Right lobe of liver (tissue), 6 donors: ENCODE data around the gene KHDC4. TPM values are rescaled to one million over a fixed set of nuclear protein-coding genes. Genes with fewer than 3 reads are reported as not detected.

Experiments used
- ATAC-seq, 4 donors: fragments of 200-7000 bp; cut with Tn5 transposase; one replicate each; pipeline ENCODE4 v1.9.1; 2020; ENCODE audit warnings: mild to moderate bottlenecking in 4 of 4, moderate library complexity in 4 of 4
- DNase-seq, 3 donors: peaks; one replicate each; pipeline ENCODE4 v3.0.0-alpha.2; 2020
- H3K27ac ChIP-seq, 3 donors: fragments of 200-600 bp; one replicate each; pipeline ENCODE4 v1.8.0; 2022
- H3K27me3 ChIP-seq, 2 donors: fragments of 200-600 bp; one replicate each; pipeline ENCODE4 v1.8.0; 2022
- H3K36me3 ChIP-seq, 4 donors: fragments of 200-600 bp; sonication (generic) in 1 of 4; one replicate each; pipeline versions ENCODE4 v1.5.1 to v1.8.0; 2017 to 2022; ENCODE audit warnings: control low read depth in 1 of 4
- H3K4me1 ChIP-seq, 4 donors: fragments of 200-600 bp; sonication (generic) in 1 of 4; one replicate each; pipeline versions ENCODE4 v1.5.1 to v1.8.0; 2017 to 2022; ENCODE audit warnings: control low read depth in 1 of 4
- H3K4me3 ChIP-seq, 3 donors: fragments of 200-600 bp; one replicate each; pipeline ENCODE4 v1.8.0; 2022
- H3K9me3 ChIP-seq, 4 donors: fragments of 200-600 bp; sonication (generic) in 1 of 4; one replicate each; pipeline versions ENCODE4 v1.5.1 to v1.8.0; 2017 to 2022; ENCODE audit warnings: control low read depth in 1 of 4
- POLR2A ChIP-seq: fragments of 450-650 bp; IDR thresholded peaks from one replicate; pipeline ENCODE4 v1.6.1; 2017; ENCODE audit warnings: antibody characterized with exemption, mild to moderate bottlenecking
- WGBS: methylation state at CpG from one replicate; pipeline ENCODE4 v1.1.6; 2018; ENCODE audit warnings: low coverage, low lambda C conversion rate; ENCODE audit not compliant: insufficient coverage; ENCODE audit errors: missing lambda C conversion rate; 5-methylcytosine and 5-hydroxymethylcytosine counted together
- intact Hi-C, 2 donors: fragments of 100-400 bp; cut with DNase I; formaldehyde crosslinking; loops; one replicate each; pipeline versions ENCODE4 v1.11.2 to v1.14.1; 2022
- total RNA-seq, 6 experiments: library from RNA; depleted of rRNA in 2 of 6; stranded (reverse); fragments of >200 nt in 2 of 6; fragmentation: NEBNext Ultra II Directional in 3 of 6; extraction: Animal tissue kit (Norgen Biotek cat#: 25700) in 3 of 6; gene quantifications; one replicate each; pipeline versions ENCODE4 v1.1.0 to v1.2.4, GENCODE V29; 2016 to 2023
- TF ChIP-seq, protein P1 (sequence below), 4 donors: fragments of 200-600 bp in 3 of 4; fragments of 450-650 bp in 1 of 4; IDR thresholded peaks; one replicate each; pipeline versions ENCODE4 v1.5.1 to v1.8.0; 2016 to 2022; ENCODE audit warnings: antibody characterized with exemption in 4 of 4, mild to moderate bottlenecking in 2 of 4
- donor health status: DM: no; HTN: yes; CAD: no.
- donor health status: DM: no; HTN: no; CAD: no.
- donor health status: DM: no; HTN: no; CAD: no.
- donor health status: DM: no; HTN: yes; CAD: no.
- donor health status: DM: no; HTN: yes; CAD: no.

KHDC4 gene
- total RNA-seq, 6 experiments from 2014 or later: 14.1 to 19.0 (median 17.2) TPM

- DNase-seq: no peak
- Histone ChIP-seq H3K9me3 (no peaks in the 10 kb centered on the region), H3K27me3 (no peaks in the 10 kb centered on the region), H3K27ac (no peak overlapping the region), H3K36me3 (no peaks in the 10 kb centered on the region), H3K4me1 (no peaks in the 10 kb centered on the region), H3K4me3 (no peak overlapping the region)
- TF ChIP-seq, protein P1, sequence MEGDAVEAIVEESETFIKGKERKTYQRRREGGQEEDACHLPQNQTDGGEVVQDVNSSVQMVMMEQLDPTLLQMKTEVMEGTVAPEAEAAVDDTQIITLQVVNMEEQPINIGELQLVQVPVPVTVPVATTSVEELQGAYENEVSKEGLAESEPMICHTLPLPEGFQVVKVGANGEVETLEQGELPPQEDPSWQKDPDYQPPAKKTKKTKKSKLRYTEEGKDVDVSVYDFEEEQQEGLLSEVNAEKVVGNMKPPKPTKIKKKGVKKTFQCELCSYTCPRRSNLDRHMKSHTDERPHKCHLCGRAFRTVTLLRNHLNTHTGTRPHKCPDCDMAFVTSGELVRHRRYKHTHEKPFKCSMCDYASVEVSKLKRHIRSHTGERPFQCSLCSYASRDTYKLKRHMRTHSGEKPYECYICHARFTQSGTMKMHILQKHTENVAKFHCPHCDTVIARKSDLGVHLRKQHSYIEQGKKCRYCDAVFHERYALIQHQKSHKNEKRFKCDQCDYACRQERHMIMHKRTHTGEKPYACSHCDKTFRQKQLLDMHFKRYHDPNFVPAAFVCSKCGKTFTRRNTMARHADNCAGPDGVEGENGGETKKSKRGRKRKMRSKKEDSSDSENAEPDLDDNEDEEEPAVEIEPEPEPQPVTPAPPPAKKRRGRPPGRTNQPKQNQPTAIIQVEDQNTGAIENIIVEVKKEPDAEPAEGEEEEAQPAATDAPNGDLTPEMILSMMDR (IDR thresholded peaks at IDR 0.05): no peak
- no peak for TF ChIP-seq POLR2A
- ATAC-seq: no peak
- WGBS: 100% methylated on average over 2 of the region's 2 CpGs
- intact Hi-C loops: no loop called here
Measured at GRCh38 chr1:155880251-155880650, 54.0 kb downstream of the KHDC4 start.

DNA sequence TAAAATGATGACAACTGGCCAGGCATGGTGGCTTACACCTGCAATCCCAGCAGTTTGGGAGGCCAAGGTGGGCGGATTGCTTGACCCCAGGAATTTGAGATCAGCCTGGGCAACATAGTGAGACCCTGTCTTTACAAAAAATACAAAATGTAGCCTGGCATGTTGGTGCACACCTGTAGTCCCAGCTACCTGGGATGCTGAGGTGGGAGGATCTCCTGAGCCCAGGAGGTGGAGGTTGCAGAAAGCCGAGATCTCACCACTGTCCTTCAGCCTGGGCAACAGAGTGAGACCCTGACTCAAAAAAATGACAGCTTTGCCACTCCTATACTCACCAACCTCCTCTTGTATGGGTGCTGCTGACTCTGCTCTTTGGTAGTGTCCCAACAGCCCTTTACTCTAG, 56.3 kb downstream of the KHDC4 start:
- H3K36me3 ChIP-seq: no peaks in the 10 kb centered on the region
- intact Hi-C loops: no loop called here
- H3K4me1 ChIP-seq: no peaks in the 10 kb centered on the region
- 67% methylated on average over 1 of the region's 2 CpGs for WGBS
- no peak overlapping the region for H3K4me3 ChIP-seq
- H3K27ac ChIP-seq: no peak overlapping the region
- DNase-seq (no peak), ATAC-seq (no peak)
- H3K27me3 ChIP-seq: no peaks in the 10 kb centered on the region
- H3K9me3 ChIP-seq: no peaks in the 10 kb centered on the region
- no peak for TF ChIP-seq POLR2A
- TF ChIP-seq, protein P1 (IDR thresholded peaks at IDR 0.05): no peak

- WGBS: 69% methylated on average over 3 of the region's 9 CpGs
- H3K27ac ChIP-seq: no peak overlapping the region
- no peaks in the 10 kb centered on the region for H3K4me1 ChIP-seq
- intact Hi-C loops: no loop called here
- no peaks in the 10 kb centered on the region for H3K9me3 ChIP-seq
- ATAC-seq (no peak), DNase-seq (no peak)
- no peaks in the 10 kb centered on the region for H3K27me3 ChIP-seq
- H3K36me3 ChIP-seq: no peaks in the 10 kb centered on the region
- H3K4me3 ChIP-seq: no peak overlapping the region
- TF ChIP-seq POLR2A: no peak
- TF ChIP-seq, protein P1 (IDR thresholded peaks at IDR 0.05): no peak
Measured at GRCh38 chr1:155873860-155874259, 60.4 kb downstream of the KHDC4 start.

DNA sequence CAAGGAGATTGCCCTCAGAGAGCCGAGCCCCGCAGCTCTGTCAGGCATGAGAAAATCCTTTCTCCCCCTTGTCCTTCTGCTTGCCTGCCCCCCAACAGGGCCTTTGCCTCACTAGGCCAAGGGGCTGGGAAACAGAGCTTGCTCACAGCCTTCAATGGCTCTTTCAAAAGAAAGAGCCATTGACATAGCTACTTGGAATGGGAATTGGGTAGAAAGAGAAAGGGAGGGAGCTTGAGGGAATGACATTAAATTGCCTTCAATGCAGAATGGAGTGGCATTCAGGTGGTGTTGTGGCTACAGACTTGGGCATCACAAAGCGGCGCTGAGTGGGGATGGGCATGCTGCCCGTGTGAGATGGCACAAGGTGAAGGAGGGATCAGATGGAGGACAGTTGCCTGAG, 61.7 kb downstream of the KHDC4 start:
- WGBS: 76% methylated on average over 5 of the region's 5 CpGs
- Histone ChIP-seq H3K4me1 (no peaks in the 10 kb centered on the region), H3K4me3 (no peak overlapping the region), H3K9me3 (no peaks in the 10 kb centered on the region), H3K27me3 (no peaks in the 10 kb centered on the region), H3K36me3 (no peaks in the 10 kb centered on the region), H3K27ac (no peak overlapping the region)
- no peak for DNase-seq
- TF ChIP-seq, protein P1 (IDR thresholded peaks at IDR 0.05): no peak
- TF ChIP-seq POLR2A: no peak
- ATAC-seq: no peak
- intact Hi-C loops: no loop called here

DNA sequence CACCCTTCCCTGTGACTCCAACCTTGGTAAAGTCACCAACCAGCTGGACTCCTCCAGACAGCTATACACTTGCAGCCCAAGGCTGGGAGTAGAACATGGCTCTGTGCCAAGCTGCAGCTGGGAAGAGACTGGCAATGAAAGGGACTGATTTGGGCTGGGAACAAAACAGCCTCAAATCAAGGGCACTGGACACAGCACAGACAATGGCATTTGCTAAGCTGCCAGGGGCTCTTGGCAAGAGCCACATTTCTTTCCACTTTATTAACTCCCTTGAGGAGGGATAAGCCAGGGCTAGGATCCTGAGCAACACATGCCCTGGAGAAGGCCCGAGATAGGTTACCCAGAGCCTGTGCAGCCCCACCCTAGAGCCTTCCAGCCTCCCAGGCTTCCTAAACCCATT, 62.8 kb downstream of the KHDC4 start:
- H3K4me3 ChIP-seq: no peak overlapping the region
- no peak for DNase-seq
- no peaks in the 10 kb centered on the region for H3K4me1 ChIP-seq
- ATAC-seq: no peak
- H3K27me3 ChIP-seq: no peaks in the 10 kb centered on the region
- 80% methylated on average over 1 of the region's 1 CpG for WGBS
- H3K27ac ChIP-seq: no peak overlapping the region
- intact Hi-C loops: no loop called here
- no peaks in the 10 kb centered on the region for H3K36me3 ChIP-seq
- TF ChIP-seq, protein P1 (IDR thresholded peaks at IDR 0.05): no peak
- no peak for TF ChIP-seq POLR2A
- no peaks in the 10 kb centered on the region for H3K9me3 ChIP-seq
